ENCODE results near the gene PTPN12.

Gene PTPN12

DNA sequence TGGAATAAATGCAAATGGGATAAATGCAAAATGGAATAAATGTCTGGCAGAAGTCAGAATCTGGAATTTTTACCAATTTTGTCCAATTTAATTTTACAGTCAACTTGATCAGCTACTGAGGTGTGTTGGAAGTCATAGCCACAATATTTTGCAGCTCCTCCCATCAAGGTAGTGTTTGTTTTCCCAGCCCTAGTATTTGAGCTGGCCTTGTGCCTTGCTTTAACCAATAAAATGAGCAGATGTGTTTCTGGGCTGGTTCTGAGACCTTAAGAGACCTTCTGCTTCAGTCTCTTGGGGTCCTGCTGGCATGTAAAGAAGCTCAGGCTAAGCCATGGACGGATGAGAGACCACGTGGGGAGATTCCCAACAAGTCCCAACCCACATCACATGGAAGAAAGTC lies 116.5 kb downstream of the PTPN12 start:
- Histone ChIP-seq H3K27ac (ENCODE audit: poor library complexity, severe bottlenecking) (no peak overlapping the region), H3K4me3 (ENCODE audit: severe bottlenecking) (no peak overlapping the region), H3K27me3 (ENCODE audit: insufficient read depth, poor library complexity, severe bottlenecking) (no peaks in the 10 kb centered on the region), H3K9me3 (ENCODE audit: severe bottlenecking) (no peaks in the 10 kb centered on the region), H3K36me3 (ENCODE audit: low read depth) (peaks cover 36% of the 10 kb centered on the region), H3K4me1 (ENCODE audit: insufficient read depth, poor library complexity, severe bottlenecking) (no peaks in the 10 kb centered on the region)
- DNase-seq (ENCODE audit: low spot score), result no peak
- no peak for ATAC-seq (ENCODE audit: low read depth)
- TF ChIP-seq, protein P1, sequence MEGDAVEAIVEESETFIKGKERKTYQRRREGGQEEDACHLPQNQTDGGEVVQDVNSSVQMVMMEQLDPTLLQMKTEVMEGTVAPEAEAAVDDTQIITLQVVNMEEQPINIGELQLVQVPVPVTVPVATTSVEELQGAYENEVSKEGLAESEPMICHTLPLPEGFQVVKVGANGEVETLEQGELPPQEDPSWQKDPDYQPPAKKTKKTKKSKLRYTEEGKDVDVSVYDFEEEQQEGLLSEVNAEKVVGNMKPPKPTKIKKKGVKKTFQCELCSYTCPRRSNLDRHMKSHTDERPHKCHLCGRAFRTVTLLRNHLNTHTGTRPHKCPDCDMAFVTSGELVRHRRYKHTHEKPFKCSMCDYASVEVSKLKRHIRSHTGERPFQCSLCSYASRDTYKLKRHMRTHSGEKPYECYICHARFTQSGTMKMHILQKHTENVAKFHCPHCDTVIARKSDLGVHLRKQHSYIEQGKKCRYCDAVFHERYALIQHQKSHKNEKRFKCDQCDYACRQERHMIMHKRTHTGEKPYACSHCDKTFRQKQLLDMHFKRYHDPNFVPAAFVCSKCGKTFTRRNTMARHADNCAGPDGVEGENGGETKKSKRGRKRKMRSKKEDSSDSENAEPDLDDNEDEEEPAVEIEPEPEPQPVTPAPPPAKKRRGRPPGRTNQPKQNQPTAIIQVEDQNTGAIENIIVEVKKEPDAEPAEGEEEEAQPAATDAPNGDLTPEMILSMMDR (IDR thresholded peaks at IDR 0.05; ENCODE audit: poor library complexity, severe bottlenecking), result no peak

DNA sequence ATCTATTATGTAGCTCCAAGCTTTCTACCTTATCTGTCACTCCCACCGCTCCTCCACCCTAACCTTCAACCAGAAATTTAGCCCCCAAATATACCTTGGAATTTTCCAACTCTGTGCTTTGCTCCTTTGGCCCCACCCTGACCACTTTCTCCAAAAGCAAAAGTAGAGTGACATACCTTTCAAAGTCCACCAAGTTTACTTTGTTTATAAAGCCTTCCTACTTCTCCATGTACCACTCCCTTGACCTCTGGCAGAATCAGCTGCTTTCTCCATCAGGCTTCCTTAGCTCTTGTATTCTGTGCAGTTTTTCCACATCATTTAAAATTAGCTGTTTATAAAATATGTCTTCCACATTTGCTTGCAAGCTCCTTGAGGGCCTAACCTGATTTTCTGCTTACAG lies 118.3 kb downstream of the PTPN12 start:
- H3K9me3 ChIP-seq (ENCODE audit: severe bottlenecking), result no peaks in the 10 kb centered on the region
- no peak for DNase-seq (ENCODE audit: low spot score)
- TF ChIP-seq, protein P1 (IDR thresholded peaks at IDR 0.05; ENCODE audit: poor library complexity, severe bottlenecking), result no peak

DNA sequence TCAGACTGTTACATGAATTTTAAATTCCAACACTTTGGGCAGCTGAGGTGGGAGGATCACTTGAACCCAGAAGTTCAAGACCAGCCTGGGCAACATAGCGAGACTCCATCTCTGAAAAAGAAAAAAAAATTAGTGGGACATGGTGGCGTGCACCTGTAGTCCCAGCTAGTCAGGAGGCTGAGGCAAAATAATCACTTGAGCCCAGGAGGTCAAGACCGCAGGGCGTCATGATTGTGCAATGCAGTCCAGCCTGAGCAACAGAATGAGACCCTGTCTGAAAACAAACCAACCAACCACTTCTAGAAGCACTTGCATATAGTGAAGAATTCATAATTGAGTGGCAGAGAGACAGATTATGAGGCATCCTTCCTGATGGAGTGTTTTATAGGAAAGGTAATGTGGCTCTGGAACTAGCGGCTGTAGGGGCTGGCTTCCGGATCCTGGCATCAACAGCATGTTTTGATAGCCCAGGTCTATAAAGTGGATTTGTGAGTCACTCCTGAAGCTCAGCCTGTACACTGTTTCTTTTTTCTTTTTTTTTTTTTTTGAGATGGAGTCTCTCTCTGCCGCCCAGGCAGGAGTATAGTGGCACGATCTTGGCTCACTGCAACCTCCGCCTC lies 118.9 kb downstream of the PTPN12 start:
- TF ChIP-seq, protein P1 (IDR thresholded peaks at IDR 0.05; ENCODE audit: poor library complexity, severe bottlenecking), result no peak
- Histone ChIP-seq H3K4me1 (ENCODE audit: insufficient read depth, poor library complexity, severe bottlenecking) (no peaks in the 10 kb centered on the region), H3K9me3 (ENCODE audit: severe bottlenecking) (no peaks in the 10 kb centered on the region), H3K27me3 (ENCODE audit: insufficient read depth, poor library complexity, severe bottlenecking) (no peaks in the 10 kb centered on the region), H3K36me3 (ENCODE audit: low read depth) (peaks cover 36% of the 10 kb centered on the region), H3K27ac (ENCODE audit: poor library complexity, severe bottlenecking) (no peak overlapping the region), H3K4me3 (ENCODE audit: severe bottlenecking) (no peak overlapping the region)
- ATAC-seq (ENCODE audit: low read depth), result no peak
- DNase-seq (ENCODE audit: low spot score), result no peak

More for the DNA sequence above, 118.3 kb downstream of the PTPN12 start:
- Histone ChIP-seq H3K4me3 (ENCODE audit: severe bottlenecking) (no peak overlapping the region), H3K4me1 (ENCODE audit: insufficient read depth, poor library complexity, severe bottlenecking) (no peaks in the 10 kb centered on the region), H3K27me3 (ENCODE audit: insufficient read depth, poor library complexity, severe bottlenecking) (no peaks in the 10 kb centered on the region), H3K36me3 (ENCODE audit: low read depth) (peaks cover 36% of the 10 kb centered on the region), H3K27ac (ENCODE audit: poor library complexity, severe bottlenecking) (no peak overlapping the region)
- no peak for ATAC-seq (ENCODE audit: low read depth)

DNA sequence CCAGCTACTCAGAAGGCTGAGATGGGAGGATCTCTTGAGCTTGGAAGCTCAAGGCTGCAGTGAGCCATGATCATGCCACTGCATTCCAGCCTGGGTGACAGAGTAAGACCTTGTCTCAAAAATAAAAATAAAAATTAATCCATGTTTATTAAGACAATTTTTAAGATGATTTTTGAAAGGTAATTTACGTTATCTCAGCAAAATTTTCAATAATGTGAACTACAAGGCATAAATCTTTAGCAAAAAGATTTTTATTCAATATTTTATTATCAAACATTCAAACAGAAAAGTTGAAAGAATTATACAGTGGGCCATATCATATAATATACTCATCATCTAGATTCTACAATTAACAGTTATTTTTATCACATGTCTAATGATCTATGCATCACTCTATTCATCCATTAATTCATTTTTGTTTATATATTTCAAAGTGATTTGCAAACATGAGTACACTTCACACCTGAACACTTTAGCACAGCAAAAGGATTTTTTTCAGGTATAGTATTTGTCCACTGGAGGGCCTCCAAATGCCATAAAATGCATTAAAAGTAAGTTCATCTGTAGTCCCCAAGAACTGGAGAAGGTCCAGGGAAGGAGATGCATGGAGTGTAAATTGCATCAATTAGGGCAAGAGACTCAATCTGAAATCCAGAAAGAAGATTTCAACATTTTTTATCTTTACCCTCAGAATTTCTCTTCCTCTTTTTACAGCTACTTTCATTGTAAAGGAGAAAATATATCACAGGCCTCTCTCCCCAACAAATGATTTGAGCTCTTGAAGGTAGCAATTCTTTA lies 120.5 kb downstream of the PTPN12 start:
- Histone ChIP-seq H3K27ac (ENCODE audit: poor library complexity, severe bottlenecking) (no peak overlapping the region), H3K27me3 (ENCODE audit: insufficient read depth, poor library complexity, severe bottlenecking) (no peaks in the 10 kb centered on the region), H3K9me3 (ENCODE audit: severe bottlenecking) (no peaks in the 10 kb centered on the region), H3K36me3 (ENCODE audit: low read depth) (peaks cover 28% of the 10 kb centered on the region), H3K4me3 (ENCODE audit: severe bottlenecking) (no peak overlapping the region), H3K4me1 (ENCODE audit: insufficient read depth, poor library complexity, severe bottlenecking) (no peaks in the 10 kb centered on the region)
- no peak for DNase-seq (ENCODE audit: low spot score)
- TF ChIP-seq, protein P1 (IDR thresholded peaks at IDR 0.05; ENCODE audit: poor library complexity, severe bottlenecking), result peak; percentile 69
- ATAC-seq (ENCODE audit: low read depth), result peak; percentile 61; the same call in 1 of the 3 replicates

DNA sequence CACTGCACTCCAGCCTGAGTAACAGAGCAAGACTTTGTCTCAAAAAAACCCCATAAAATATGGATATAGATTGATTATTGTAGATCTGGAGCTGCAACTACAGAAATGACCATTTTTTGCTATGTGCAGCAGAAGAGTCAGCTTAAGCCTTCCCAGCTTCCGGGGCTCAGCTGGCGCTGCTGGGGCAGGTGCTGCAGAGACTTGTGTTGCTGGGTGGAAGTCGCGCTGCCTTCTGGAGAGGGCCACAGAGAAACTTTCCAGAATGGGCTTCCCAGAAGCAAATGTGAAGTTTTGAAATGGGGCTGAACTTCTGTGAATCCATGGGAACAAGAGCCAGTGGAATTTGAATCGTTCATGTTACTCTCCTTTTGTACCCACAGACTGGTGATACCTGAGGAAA lies 121.8 kb downstream of the PTPN12 start:
- ATAC-seq (ENCODE audit: low read depth), result no peak
- Histone ChIP-seq H3K9me3 (ENCODE audit: severe bottlenecking) (no peaks in the 10 kb centered on the region), H3K27me3 (ENCODE audit: insufficient read depth, poor library complexity, severe bottlenecking) (no peaks in the 10 kb centered on the region), H3K4me3 (ENCODE audit: severe bottlenecking) (no peak overlapping the region), H3K36me3 (ENCODE audit: low read depth) (peaks cover 28% of the 10 kb centered on the region), H3K27ac (ENCODE audit: poor library complexity, severe bottlenecking) (no peak overlapping the region), H3K4me1 (ENCODE audit: insufficient read depth, poor library complexity, severe bottlenecking) (no peaks in the 10 kb centered on the region)
- TF ChIP-seq, protein P1 (IDR thresholded peaks at IDR 0.05; ENCODE audit: poor library complexity, severe bottlenecking), result no peak
- no peak for DNase-seq (ENCODE audit: low spot score)

Data from RWPE2 (cell line).